HCT116 (cell line): ENCODE data around the gene BMPER. TPM values are rescaled to one million over a fixed set of nuclear protein-coding genes. Genes with fewer than 3 reads are reported as not detected.

ENCODE experiments used
- ATAC-seq: fragments of 200-7000 bp; cut with Tn5 transposase; 2 replicates; pipeline ENCODE4 v1.9.1; 2020; ENCODE audit warnings: mild to moderate bottlenecking, moderate library complexity
- BruUV-seq: library from RNA; stranded (reverse); fragments of 400-500 nt; replicated peaks from 2 replicates; lab custom pipeline; 2021; lab: Mats Ljungman, UMichigan
- CTCF ChIA-PET: fragments of 300-600 bp; sonication (Branson Sonifier 250); formaldehyde crosslinking; loops from one replicate; lab custom pipeline; 2021; ENCODE audit warnings: antibody characterized with exemption; lab: Charles Lee
- POLR2A ChIA-PET: fragments of 300-600, 350-600 bp; sonication (Branson Sonifier 250); formaldehyde crosslinking; loops from one replicate; lab custom pipeline; 2021; ENCODE audit warnings: antibody characterized with exemption; lab: Charles Lee
- RAD21 ChIA-PET, 2 experiments: fragments of 300-600 bp; sonication (Branson Sonifier 250); formaldehyde crosslinking; loops; one replicate each; lab custom pipeline; 2023; ENCODE audit warnings: low total read pairs in 2 of 2; ENCODE audit not compliant: uncharacterized antibody in 2 of 2, unreplicated experiment in 2 of 2, low non-redundant PET in 1 of 2; lab: Charles Lee
- DNase-seq: peaks from one replicate; pipeline ENCODE4 v3.0.0-alpha.2; 2010; ENCODE audit warnings: low read depth, low spot score
- H2AFZ ChIP-seq: fragments of 200-600 bp; shearing (Covaris generic), sonication (generic); 2 replicates; pipeline ENCODE4 v1.6.1; 2017; ENCODE audit warnings: low read depth, mixed run types, mixed read lengths, antibody characterized with exemption, low read length; ENCODE audit not compliant: poor library complexity, severe bottlenecking
- H3K27ac ChIP-seq: 2 replicates; pipeline ENCODE4 v1.5.1; 2012; ENCODE audit warnings: low read depth, low read length
- H3K27me3 ChIP-seq: fragments of 200-600 bp; sonication (generic); 2 replicates; pipeline ENCODE4 v1.6.1; 2016; ENCODE audit warnings: mixed run types, low read length, mixed read lengths; ENCODE audit not compliant: insufficient read depth
- H3K36me3 ChIP-seq, 2 experiments: fragments of 200-500 bp in 1 of 2; fragments of 200-600 bp in 1 of 2; sonication (Bioruptor generic) in 1 of 2; sonication (generic) in 1 of 2; 2 replicates each; pipeline versions ENCODE4 v1.5.1 to v1.6.1; 2014 to 2016; ENCODE audit warnings: low read length in 2 of 2, inconsistent platforms in 1 of 2, mixed read lengths in 1 of 2, mixed run types in 1 of 2; ENCODE audit not compliant: insufficient read depth in 2 of 2, control insufficient read depth in 1 of 2
- H3K4me1 ChIP-seq, 2 experiments: fragments of 200-600 bp in 1 of 2; sonication (generic) in 1 of 2; 2 replicates each; pipeline versions ENCODE4 v1.5.1 to v1.6.1; 2012 to 2017; ENCODE audit warnings: low read length in 2 of 2, inconsistent platforms in 1 of 2, mild to moderate bottlenecking in 1 of 2, mixed read lengths in 1 of 2, mixed run types in 1 of 2, moderate library complexity in 1 of 2; ENCODE audit not compliant: insufficient read depth in 2 of 2, control insufficient read depth in 1 of 2
- H3K4me2 ChIP-seq: fragments of 200-600 bp; sonication (generic); 2 replicates; pipeline ENCODE4 v1.6.1; 2017; ENCODE audit warnings: mixed run types, low read length, mixed read lengths
- H3K4me3 ChIP-seq, 2 experiments: fragments of 200-600 bp in 1 of 2; sonication (generic) in 1 of 2; replicated peaks in 1 of 2; 2 replicates each; pipeline ENCODE4 v1.5.1; 2011 to 2016; ENCODE audit warnings: low read length in 2 of 2, control low read depth in 1 of 2, low read depth in 1 of 2, mild to moderate bottlenecking in 1 of 2, mixed read lengths in 1 of 2, mixed run types in 1 of 2
- H3K79me2 ChIP-seq: fragments of 200-600 bp; sonication (generic); 2 replicates; pipeline ENCODE4 v1.6.1; 2017; ENCODE audit warnings: mild to moderate bottlenecking, mixed run types, low read length, moderate library complexity, mixed read lengths; ENCODE audit not compliant: insufficient read depth
- H3K9ac ChIP-seq: fragments of 200-600 bp; sonication (generic); 2 replicates; pipeline ENCODE4 v1.6.1; 2016; ENCODE audit warnings: low read length, mixed read lengths
- H3K9me2 ChIP-seq: fragments of 200-600 bp; sonication (generic), shearing (Covaris generic); 2 replicates; pipeline ENCODE4 v1.6.1; 2017; ENCODE audit warnings: mixed run types, mild to moderate bottlenecking, moderate library complexity; ENCODE audit not compliant: insufficient read depth
- H3K9me3 ChIP-seq, 2 experiments: fragments of 200-500 bp in 1 of 2; fragments of 200-600 bp in 1 of 2; sonication (Bioruptor generic) in 1 of 2; sonication (generic) in 1 of 2; 2 replicates each; pipeline ENCODE4 v1.6.1; 2014 to 2017; ENCODE audit warnings: low read length in 2 of 2, mixed read lengths in 2 of 2, inconsistent platforms in 1 of 2, low read depth in 1 of 2, mild to moderate bottlenecking in 1 of 2, mixed run types in 1 of 2, moderate library complexity in 1 of 2; ENCODE audit not compliant: control insufficient read depth in 1 of 2, insufficient read depth in 1 of 2
- H4K20me1 ChIP-seq: fragments of 200-600 bp; sonication (generic), shearing (Covaris generic); 2 replicates; pipeline ENCODE4 v1.6.1; 2017; ENCODE audit warnings: mixed run types, mild to moderate bottlenecking, moderate library complexity; ENCODE audit not compliant: insufficient read depth
- ELF1 ChIP-seq: IDR thresholded peaks from 2 replicates; pipeline ENCODE4 v1.6.1; 2012; ENCODE audit warnings: low read depth, borderline replicate concordance
- JUND ChIP-seq: IDR thresholded peaks from 2 replicates; pipeline ENCODE4 v1.6.1; 2012
- POLR2AphosphoS5 ChIP-seq: IDR thresholded peaks from 2 replicates; pipeline ENCODE4 v1.6.1; 2011; ENCODE audit warnings: mild to moderate bottlenecking, low read depth, low read length, moderate library complexity
- intact Hi-C: fragments of 100-400 bp; cut with micrococcal nuclease; formaldehyde crosslinking; loops from 2 replicates; pipeline ENCODE4 v1.10.0; 2022
- total RNA-seq: library from RNA; stranded (reverse); gene quantifications from one replicate; pipeline ENCODE4 v1.2.1, GENCODE V29; 2021; ENCODE audit not compliant: unreplicated experiment
- TF ChIP-seq, protein P1 (sequence below): IDR thresholded peaks from 2 replicates; pipeline ENCODE4 v1.6.1; 2012; ENCODE audit warnings: low read depth
- TF ChIP-seq, protein P2 (sequence below): IDR thresholded peaks from 2 replicates; pipeline ENCODE4 v1.6.1; 2012

Gene BMPER
- total RNA-seq, 1 experiment from 2014 or later, result not detected

DNA sequence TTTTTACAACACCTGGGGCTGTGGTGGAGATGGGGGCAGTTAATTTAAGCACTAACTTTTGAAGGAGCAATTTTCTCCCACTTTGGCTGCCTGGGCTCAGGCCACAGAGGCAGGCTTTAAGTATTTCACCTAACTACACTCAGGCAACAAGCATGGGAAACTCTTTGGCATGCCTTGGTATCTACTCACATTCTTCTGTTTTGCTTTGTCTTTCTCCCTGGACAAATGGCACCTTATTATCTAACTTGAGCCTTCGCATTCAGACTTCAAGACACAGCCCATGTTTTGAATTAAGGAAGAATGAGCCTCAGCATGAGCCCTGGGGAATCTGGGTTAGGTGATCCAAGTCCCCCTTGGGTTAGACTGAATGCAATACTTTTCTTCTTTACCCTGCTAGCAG lies 31.8 kb upstream of the BMPER start (continued):
- TF ChIP-seq, protein P1, sequence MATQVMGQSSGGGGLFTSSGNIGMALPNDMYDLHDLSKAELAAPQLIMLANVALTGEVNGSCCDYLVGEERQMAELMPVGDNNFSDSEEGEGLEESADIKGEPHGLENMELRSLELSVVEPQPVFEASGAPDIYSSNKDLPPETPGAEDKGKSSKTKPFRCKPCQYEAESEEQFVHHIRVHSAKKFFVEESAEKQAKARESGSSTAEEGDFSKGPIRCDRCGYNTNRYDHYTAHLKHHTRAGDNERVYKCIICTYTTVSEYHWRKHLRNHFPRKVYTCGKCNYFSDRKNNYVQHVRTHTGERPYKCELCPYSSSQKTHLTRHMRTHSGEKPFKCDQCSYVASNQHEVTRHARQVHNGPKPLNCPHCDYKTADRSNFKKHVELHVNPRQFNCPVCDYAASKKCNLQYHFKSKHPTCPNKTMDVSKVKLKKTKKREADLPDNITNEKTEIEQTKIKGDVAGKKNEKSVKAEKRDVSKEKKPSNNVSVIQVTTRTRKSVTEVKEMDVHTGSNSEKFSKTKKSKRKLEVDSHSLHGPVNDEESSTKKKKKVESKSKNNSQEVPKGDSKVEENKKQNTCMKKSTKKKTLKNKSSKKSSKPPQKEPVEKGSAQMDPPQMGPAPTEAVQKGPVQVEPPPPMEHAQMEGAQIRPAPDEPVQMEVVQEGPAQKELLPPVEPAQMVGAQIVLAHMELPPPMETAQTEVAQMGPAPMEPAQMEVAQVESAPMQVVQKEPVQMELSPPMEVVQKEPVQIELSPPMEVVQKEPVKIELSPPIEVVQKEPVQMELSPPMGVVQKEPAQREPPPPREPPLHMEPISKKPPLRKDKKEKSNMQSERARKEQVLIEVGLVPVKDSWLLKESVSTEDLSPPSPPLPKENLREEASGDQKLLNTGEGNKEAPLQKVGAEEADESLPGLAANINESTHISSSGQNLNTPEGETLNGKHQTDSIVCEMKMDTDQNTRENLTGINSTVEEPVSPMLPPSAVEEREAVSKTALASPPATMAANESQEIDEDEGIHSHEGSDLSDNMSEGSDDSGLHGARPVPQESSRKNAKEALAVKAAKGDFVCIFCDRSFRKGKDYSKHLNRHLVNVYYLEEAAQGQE, result no peak
- TF ChIP-seq ELF1 (no peak), POLR2AphosphoS5 (no peak)
- TF ChIP-seq, protein P2, sequence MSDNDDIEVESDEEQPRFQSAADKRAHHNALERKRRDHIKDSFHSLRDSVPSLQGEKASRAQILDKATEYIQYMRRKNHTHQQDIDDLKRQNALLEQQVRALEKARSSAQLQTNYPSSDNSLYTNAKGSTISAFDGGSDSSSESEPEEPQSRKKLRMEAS, result no peak

- DNase-seq, result no peak
- Histone ChIP-seq H3K4me3 (no peak overlapping the region), H3K36me3 (no peaks in the 10 kb centered on the region), H3K9ac (no peak overlapping the region), H3K4me1 (peaks cover 2 to 10% of the 10 kb centered on the region in 2 experiments; a peak in 2 of 4 replicates), H3K4me2 (peak overlapping the region; percentile 20; the same call in 1 of the 2 replicates), H4K20me1 (no peaks in the 10 kb centered on the region), H3K27me3 (no peaks in the 10 kb centered on the region), H3K27ac (no peak overlapping the region), H3K9me3 (no peaks in the 10 kb centered on the region), H3K9me2 (no peaks in the 10 kb centered on the region), H2AFZ (no peak overlapping the region), H3K79me2 (no peaks in the 10 kb centered on the region)
- TF ChIP-seq ELF1 (no peak), JUND (peak; percentile 20; the same call in 1 of the 2 replicates)
- BruUV-seq, result no TSS peak
- ChIA-PET POLR2A (no interaction called here), CTCF (no interaction called here), RAD21 (no interaction called here)
- ATAC-seq, result 0 out of 2 replicates have a peak, but pooled peaks have one; percentile 52
- intact Hi-C loops, result no loop called here
These were observed 31.2 kb upstream of the BMPER start for GRCh38 chr7:33873981-33874750.
